Measurements from ENCODE around the gene RHBDD1. TPM values are rescaled to one million over a fixed set of nuclear protein-coding genes. Genes with fewer than 3 reads are reported as not detected.

Gene RHBDD1
- total RNA-seq, 1 experiment from 2014 or later = 6.6 TPM

DNA sequence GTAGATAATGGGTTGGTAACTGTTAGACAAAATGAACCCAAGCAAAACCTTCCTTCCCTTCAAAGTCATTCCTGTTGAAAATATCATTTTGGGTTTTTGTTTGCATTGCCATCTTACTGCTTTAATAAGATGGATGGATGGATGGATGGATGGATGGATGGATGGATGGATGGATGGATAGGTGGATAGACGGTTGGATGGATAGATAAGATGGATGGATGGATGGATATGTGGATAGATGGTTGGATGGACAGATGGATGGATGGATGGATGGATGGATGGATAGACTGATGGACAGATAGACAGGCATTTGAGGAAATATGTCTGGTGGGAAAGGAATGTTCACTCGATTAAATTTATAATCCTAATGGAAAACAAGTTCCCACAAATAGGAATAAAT lies 194.9 kb downstream of the RHBDD1 start:
- DNase-seq (ENCODE audit: low read depth) = no peak

DNA sequence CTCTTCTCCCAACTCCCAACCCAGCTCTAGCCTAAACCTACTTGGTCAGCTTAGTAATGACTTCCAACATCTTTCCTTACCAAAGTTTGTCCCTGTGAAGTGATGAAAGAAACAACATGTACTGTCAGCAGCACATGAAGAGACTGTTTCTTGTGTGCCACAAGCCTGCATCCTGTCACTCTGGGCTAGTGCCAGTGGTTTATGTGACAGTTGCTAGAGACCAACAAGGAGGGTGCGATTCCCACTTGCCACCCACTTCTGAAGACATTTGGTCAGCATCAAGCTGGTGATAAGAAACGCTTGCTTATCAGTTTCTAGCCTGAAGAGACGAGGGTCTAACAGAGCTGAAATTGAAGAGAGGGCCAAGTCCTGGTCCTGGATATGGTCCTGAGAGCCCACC lies 195.5 kb downstream of the RHBDD1 start:
- no peak for DNase-seq (ENCODE audit: low read depth)

DNA sequence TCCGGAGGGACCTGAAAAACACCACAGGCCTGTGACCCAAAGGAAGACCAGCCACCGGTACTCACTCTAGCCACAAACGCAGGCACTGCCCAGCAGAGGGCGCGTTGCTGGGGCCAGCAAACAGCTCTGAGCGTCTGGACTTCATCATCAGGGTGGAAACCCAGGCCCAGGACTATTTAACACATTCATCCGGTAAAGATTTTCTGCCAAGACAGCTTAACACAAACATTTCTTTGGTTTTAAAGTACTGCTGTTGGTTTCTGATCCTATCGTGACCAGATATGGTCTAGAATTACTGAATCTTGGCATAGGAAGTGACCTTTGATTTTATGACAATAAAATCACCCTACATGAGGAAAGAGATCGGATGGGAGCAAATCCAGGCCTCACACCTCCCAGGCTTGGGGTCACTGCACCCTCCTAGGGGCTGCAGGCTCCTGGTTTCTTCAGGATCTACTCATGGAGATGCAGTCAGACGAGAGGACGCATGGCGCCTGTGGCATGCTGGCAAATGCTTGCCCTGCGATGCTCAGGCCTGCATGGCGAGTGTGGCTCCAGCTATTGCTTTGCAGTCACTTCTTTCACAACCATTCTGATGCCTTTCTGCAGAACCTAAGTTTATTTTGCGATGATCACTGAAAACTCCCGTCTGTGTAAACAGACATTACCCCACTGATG lies 197.8 kb downstream of the RHBDD1 start:
- DNase-seq (ENCODE audit: low read depth) = peak; percentile 12

DNA sequence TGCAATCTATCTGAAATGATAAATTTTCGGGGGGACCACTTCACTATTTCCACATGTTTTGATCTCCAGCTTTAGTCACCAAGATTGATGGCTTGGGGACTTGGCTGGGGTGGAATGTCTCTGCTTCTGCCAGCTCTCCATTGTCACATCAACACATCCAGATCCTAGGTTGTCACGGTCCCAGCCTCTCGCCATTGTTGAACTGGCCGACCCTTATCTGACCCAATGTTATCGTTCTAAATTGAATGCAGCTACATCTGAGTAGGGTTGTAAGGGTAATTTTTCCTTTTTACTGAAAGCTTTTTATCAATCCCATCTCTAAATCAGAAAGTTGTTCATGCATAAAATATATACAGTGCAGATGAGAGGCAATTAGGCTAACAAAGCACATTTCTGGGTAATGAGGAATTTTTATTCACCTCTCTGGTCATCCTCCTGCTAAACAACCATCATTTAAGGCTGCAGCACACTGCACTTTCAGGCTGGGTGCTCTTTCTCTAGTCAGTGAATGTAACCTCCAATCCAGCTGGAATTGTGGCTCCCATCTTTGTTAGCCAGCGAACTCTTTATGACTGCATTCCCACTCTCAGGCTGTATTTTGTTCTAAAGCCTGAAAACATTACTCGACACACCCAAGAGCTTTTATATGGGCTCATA lies 200.0 kb downstream of the RHBDD1 start:
- no peak for DNase-seq (ENCODE audit: low read depth)

DNA sequence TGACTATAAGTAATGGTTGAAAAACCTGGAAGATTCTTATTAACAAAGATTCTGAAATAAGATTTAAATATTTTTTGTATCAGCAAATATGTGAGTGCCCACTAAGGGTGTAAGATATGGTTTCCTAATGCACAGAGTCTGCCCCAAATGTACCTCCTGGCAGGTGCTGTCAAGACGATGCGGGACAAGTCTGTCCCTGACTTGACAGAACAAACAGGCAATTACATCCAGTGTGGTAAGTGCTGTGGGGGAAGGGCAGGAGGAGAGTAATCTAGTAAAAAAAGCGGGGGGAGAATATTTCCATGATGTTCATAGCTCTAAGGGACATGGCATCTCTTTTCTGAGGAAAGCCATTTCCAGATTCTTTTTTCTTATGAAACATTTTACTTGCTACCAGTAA lies 200.7 kb downstream of the RHBDD1 start:
- no peak for DNase-seq (ENCODE audit: low read depth)

DNA sequence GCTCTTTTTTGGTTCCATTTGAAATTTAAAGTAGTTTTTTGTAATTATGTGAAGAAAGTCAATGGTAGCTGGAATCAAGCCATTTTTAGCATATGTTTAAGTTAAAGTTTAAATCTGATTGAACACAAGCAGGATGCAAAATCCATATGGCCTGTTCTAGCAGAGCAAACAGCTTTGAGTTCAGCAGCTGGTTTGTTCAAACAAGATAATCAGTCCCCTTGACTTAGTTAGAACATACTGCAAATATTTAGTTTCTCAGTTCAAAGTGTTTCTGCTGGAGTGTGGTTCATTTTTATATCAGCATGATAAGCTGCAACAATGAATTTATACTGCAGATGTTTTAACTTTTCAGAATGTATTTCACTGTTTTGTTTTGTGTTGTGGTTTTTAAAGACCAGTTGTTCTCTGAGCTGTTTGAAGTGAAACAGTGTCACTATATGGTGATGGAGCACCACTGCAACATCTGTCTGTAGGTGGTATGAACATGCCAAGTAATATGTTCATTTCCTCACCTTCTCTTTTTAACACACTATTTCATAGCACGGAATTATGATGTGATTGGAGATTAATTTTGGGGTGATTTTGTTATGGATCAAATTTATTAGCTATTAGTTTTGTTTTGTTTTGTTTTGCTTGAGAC lies 202.8 kb downstream of the RHBDD1 start:
- no peak for DNase-seq (ENCODE audit: low read depth)

DNA sequence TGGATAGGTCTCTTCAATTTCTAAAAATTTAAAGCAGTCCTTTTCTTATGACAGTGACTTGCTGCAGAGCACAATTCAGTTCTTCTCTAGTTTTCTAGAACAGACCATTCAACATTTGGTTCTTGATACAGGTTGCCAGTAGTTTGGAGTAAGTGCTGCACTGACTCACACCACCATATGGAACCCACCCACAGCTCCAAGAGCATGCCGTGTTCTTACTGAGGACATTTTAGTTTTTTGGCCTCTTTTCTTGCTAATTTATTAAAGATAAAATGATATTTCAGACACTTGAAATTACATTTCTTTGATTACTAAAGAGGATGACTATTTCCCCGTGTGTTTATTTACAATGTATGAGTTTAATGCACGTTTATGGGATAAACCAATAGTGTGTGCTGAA lies 208.1 kb downstream of the RHBDD1 start:
- no peak for DNase-seq (ENCODE audit: low read depth)

Other genes with a start within 250 kb of the RHBDD1 start
- 25.0 and 28.5 TPM in 2 replicates for gene IRS1, start 36.2 kb upstream of the RHBDD1 start, total RNA-seq (2014; rRNA removed)